HS-5 (cell line): ENCODE results near the gene HS1BP3.

Experiments
- DNase-seq: peaks from one replicate; pipeline ENCODE4 v3.0.0-alpha.2; 2012; ENCODE audit warnings: low read depth

HS1BP3 gene

GRCh38 chr2:20599001-20599600 lies 51.8 kb downstream of the HS1BP3 start:
- no peak for DNase-seq

- DNase-seq: no peak
These were observed 53.1 kb downstream of the HS1BP3 start for GRCh38 chr2:20597860-20598183.

GRCh38 chr2:20596973-20597859 lies 53.7 kb downstream of the HS1BP3 start:
- no peak for DNase-seq

GRCh38 chr2:20596193-20596972 lies 54.5 kb downstream of the HS1BP3 start:
- no peak for DNase-seq

- no peak for DNase-seq
These were observed 55.3 kb downstream of the HS1BP3 start for GRCh38 chr2:20595439-20596192.

GRCh38 chr2:20594957-20595356 lies 55.9 kb downstream of the HS1BP3 start:
- no peak for DNase-seq

- no peak for DNase-seq
These were observed 56.7 kb downstream of the HS1BP3 start for GRCh38 chr2:20594048-20594750.

GRCh38 chr2:20593072-20594034 lies 57.5 kb downstream of the HS1BP3 start:
- no peak for DNase-seq

- DNase-seq: no peak
These were observed 58.5 kb downstream of the HS1BP3 start for GRCh38 chr2:20592106-20593071.

GRCh38 chr2:20590704-20591515 lies 60.0 kb downstream of the HS1BP3 start:
- DNase-seq: no peak

- no peak for DNase-seq
These were observed 60.8 kb downstream of the HS1BP3 start for GRCh38 chr2:20589975-20590703.

- no peak for DNase-seq
These were observed 61.7 kb downstream of the HS1BP3 start for GRCh38 chr2:20588918-20589871.

- no peak for DNase-seq
These were observed 64.9 kb downstream of the HS1BP3 start for GRCh38 chr2:20585710-20586594.

- no peak for DNase-seq
These were observed 65.6 kb downstream of the HS1BP3 start for GRCh38 chr2:20585359-20585709.
